HAP-1 (cell line): ENCODE measurements around the gene NIN.
A peak's percentile ranks its signal among the peaks of the same experiment; 100 is the strongest.

Source experiments
- DNase-seq, 2 experiments: peaks; one replicate each; pipeline ENCODE4 v3.0.0-alpha.2; 2016 to 2020; ENCODE audit warnings: low spot score in 2 of 2
- H3K27me3 ChIP-seq: fragments of 250-450 bp; sonication (Bioruptor Pico); 2 replicates; pipeline ENCODE4 v1.5.1; 2020; ENCODE audit warnings: low read depth, mild to moderate bottlenecking, moderate library complexity
- H3K36me3 ChIP-seq: fragments of 250-450 bp; sonication (Bioruptor Pico); replicated peaks from 2 replicates; pipeline ENCODE4 v1.5.1; 2020; ENCODE audit warnings: mild to moderate bottlenecking
- H3K4me1 ChIP-seq: fragments of 250-450 bp; sonication (Bioruptor Pico); 2 replicates; pipeline ENCODE4 v1.5.1; 2020; ENCODE audit warnings: mild to moderate bottlenecking
- H3K4me3 ChIP-seq: fragments of 250-450 bp; sonication (Bioruptor Pico); 2 replicates; pipeline ENCODE4 v1.5.1; 2020; ENCODE audit warnings: mild to moderate bottlenecking, moderate library complexity
- H3K9me3 ChIP-seq: fragments of 250-450 bp; sonication (Bioruptor Pico); 2 replicates; pipeline ENCODE4 v1.5.1; 2020; ENCODE audit warnings: mild to moderate bottlenecking, moderate library complexity
- in situ Hi-C: fragments of 300-500 bp; cut with MboI; formaldehyde crosslinking; loops from 3 replicates; pipeline ENCODE4 v1.14.3; 2020; ENCODE audit warnings: low sequenced_read_pairs, inconsistent platforms, mixed read lengths

The NIN gene, protein sequence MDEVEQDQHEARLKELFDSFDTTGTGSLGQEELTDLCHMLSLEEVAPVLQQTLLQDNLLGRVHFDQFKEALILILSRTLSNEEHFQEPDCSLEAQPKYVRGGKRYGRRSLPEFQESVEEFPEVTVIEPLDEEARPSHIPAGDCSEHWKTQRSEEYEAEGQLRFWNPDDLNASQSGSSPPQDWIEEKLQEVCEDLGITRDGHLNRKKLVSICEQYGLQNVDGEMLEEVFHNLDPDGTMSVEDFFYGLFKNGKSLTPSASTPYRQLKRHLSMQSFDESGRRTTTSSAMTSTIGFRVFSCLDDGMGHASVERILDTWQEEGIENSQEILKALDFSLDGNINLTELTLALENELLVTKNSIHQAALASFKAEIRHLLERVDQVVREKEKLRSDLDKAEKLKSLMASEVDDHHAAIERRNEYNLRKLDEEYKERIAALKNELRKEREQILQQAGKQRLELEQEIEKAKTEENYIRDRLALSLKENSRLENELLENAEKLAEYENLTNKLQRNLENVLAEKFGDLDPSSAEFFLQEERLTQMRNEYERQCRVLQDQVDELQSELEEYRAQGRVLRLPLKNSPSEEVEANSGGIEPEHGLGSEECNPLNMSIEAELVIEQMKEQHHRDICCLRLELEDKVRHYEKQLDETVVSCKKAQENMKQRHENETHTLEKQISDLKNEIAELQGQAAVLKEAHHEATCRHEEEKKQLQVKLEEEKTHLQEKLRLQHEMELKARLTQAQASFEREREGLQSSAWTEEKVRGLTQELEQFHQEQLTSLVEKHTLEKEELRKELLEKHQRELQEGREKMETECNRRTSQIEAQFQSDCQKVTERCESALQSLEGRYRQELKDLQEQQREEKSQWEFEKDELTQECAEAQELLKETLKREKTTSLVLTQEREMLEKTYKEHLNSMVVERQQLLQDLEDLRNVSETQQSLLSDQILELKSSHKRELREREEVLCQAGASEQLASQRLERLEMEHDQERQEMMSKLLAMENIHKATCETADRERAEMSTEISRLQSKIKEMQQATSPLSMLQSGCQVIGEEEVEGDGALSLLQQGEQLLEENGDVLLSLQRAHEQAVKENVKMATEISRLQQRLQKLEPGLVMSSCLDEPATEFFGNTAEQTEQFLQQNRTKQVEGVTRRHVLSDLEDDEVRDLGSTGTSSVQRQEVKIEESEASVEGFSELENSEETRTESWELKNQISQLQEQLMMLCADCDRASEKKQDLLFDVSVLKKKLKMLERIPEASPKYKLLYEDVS (N-terminal part only)

DNA sequence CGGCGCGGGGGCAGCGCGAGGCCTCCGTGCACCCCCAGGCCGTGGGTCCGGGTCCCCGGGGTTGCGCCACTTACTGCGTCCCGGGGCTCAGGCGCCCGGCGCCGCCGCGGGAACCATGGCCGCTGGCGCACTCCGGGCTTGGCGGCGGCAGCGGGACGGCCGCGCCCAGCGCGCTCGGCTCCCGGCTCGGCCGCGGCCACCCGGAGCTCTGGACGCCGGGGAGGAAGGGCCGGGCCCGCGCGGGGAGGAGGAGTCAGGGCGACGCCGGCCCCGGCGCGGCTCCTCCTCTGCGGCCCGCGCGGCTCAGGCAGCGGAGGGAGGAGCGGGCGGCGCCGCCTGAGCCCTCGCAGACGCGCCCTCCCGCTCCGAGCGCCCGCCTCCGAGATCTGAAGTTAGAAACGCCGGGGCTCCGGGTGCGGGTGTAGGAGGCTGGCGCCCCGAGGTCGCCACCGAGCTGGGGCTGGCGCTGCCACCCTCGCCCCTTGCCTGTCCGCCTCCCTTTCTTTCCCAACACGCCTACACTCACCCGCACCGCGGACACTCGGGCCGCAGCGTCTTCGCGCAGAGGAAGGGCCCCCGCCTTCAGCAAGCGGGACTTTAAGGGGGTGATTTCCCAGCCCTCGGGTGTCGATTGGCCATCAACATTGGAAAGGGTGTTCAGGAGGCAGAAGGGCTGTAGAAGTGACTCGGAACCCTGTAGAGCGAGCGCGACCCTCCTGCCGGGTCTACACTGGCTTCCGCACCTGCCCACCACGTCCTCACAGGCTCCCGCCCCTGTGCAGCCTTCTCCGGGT, at the start of gene NIN:
NIN (minus strand) TSS at position 231 of the 794 bp plus-strand sequence. CDS start 9,106 bp downstream, outside the sequence.
- H3K4me3 ChIP-seq: peak within 1 kb of the TSS; percentile 69
- H3K4me1 ChIP-seq: peaks cover 23% of the 10 kb centered on the region
- H3K27me3 ChIP-seq: no peaks in the 10 kb centered on the region
- H3K36me3 ChIP-seq: no peaks in the 10 kb centered on the region
- no peaks in the 10 kb centered on the region for H3K9me3 ChIP-seq
- in situ Hi-C loops: no loop called here
- peak; percentile 77 to 83 for DNase-seq

DNA sequence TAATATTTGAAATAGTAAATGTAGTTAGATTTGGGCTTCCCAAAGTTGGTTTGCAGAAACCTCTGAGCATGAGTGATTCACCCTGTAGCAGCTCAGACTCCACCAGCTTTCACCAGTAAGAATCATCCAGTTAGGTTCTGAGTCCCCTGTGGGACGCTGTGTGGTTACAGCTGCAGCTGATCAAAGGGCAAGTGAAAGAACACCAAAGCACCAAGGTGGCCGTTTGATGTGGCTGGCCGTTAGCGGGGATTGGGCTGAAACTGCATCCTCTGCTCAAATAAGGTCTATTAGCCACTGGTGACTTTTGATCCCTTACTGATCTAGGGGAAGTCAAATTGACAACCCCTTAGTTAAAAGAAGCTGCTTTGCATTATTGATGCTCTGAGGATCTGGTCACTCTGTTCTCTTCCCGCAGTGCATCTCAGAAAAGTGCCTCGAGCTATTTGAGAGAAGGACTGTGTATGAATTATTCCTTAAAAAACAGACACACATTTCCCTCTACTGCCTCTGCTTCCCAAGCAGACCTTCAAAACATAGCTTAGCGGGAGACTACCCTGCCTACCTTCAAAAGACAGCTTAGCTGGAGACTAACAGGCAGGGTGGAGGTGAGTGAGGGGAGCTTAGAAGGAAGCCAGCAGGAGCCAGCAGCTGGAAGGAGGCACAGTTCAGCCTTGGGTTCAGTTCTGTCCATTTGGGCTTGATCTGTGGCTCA, 44.6 kb upstream of the NIN start:
- no peak for DNase-seq
- H3K4me1 ChIP-seq: no peaks in the 10 kb centered on the region; the same call in 1 of the 2 replicates
- no peaks in the 10 kb centered on the region for H3K27me3 ChIP-seq
- H3K9me3 ChIP-seq: no peaks in the 10 kb centered on the region
- H3K4me3 ChIP-seq: no peak overlapping the region
- in situ Hi-C loops: no loop called here
- no peaks in the 10 kb centered on the region for H3K36me3 ChIP-seq

DNA sequence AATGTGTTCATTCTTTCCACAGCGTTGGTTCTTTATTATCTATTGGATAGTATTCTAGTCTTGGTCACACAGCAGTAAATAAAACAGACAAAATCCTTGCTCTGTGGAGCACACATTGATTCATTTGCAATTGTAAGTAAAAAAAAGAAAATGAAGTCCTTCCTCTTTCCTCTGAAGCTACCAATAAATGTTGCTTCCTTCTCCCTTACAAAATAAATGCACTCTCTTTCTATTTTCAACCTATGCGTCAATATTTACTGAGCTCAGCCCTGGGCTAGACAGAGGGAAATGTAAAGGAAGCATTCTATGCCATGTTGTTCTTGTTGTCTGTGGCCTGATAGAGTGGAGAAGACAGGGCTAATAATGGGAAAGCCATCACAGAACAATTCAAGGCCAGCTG, 43.8 kb upstream of the NIN start:
- Histone ChIP-seq H3K4me3 (no peak overlapping the region), H3K27me3 (no peaks in the 10 kb centered on the region), H3K9me3 (no peaks in the 10 kb centered on the region), H3K36me3 (no peaks in the 10 kb centered on the region), H3K4me1 (no peaks in the 10 kb centered on the region; the same call in 1 of the 2 replicates)
- in situ Hi-C loops: no loop called here
- DNase-seq: no peak

DNA sequence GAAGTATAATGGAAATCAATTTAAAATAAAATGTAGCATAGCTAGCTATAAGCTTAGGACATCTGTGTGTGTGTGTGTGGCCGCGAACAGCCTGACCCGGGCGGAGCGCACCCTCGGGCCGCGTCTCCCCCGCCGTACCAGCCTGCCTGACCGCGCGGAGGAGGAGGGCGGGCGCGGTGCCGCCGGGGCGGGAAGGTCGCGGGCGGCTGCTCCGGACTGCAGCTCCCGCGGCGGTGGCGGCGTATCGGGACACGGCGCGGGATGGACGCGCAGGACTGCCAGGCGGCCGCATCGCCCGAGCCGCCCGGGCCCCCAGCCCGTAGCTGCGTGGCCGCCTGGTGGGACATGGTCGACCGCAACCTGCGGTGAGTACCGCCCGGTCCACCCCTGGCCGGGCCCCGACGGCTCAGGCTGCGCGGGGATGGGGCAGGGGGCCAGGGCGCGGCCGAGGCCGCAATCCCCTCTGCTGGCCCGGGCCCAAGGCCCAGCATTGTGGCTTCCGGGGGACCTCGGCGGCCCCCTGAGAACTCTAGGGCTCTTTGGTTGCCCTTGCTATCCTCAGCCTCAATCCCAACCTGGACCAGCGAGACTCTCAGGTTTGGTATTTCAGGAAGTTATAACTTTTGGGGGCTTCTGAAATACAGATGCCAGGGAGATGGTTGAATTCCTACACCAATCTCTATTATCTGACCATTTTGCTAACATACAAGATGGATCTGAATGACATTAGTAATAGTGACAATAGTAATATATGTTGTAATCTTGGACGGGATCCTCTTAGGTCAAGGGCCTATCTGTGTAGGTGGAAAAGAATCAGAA, 41.2 kb upstream of the NIN start, which contains the start of gene ABHD12B:
ABHD12B (plus strand) TSS at position 140 of the 819 bp plus-strand sequence; CDS start at position 262, 122 bp downstream.
- Histone ChIP-seq H3K36me3 (no peaks in the 10 kb centered on the region), H3K9me3 (no peaks in the 10 kb centered on the region), H3K4me3 (no peak within 1 kb of the TSS), H3K4me1 (no peaks in the 10 kb centered on the region), H3K27me3 (no peaks in the 10 kb centered on the region)
- in situ Hi-C loops: no loop called here
- DNase-seq: no peak

DNA sequence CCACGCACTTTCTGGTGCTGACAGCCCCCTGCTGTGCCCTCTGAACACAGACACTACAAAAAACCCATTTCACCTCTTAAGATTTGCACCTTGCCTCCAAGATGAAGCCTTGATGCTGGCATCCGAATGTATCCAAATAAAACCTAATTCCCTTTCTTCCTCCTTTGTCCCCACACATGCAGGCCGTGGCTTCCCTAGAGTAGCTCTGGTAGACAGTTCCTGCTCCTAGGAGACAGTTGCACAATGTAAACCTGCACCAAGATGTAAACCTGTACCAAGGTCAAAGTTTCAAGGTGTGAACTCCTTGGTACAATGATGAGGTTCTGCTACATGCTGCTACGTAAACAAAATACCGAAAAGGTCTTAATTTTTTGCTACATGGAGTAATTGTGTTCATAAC, 40.3 kb upstream of the NIN start:
- no peak for DNase-seq
- no peaks in the 10 kb centered on the region for H3K4me1 ChIP-seq
- no peak overlapping the region for H3K4me3 ChIP-seq
- no peaks in the 10 kb centered on the region for H3K9me3 ChIP-seq
- no peaks in the 10 kb centered on the region for H3K36me3 ChIP-seq
- H3K27me3 ChIP-seq: no peaks in the 10 kb centered on the region
- in situ Hi-C loops: no loop called here

DNA sequence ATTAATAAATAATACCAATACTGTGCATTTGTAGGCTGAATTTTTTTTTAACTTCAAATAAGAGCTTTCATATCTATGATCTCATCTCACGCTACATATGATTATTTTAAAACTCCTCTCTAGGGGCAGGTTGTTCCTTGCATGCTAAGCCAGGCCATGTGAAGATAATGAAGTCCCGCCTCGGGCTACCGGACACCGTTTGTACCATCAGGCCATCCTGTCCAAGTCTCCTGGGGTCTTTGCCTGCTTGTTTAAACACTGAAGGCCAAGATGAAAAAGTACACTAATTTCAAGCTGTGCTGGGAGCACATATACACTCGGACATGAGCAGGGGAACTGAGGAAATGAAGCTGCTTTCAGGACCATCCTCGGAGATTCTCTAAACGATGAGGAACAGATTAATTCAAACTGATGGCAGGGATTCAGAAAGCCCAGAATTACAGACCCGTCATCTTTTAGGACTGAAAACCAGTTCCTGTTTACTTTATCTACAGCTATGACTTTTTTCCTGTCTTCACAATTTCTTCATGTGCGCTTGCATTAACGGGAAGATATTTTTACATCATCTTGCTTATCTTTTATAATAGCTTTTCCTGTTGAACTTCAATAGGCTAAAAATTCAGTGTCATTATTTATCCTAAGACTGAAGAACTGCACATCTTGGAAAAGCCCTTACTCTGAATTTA, 34.6 kb upstream of the NIN start:
- H3K36me3 ChIP-seq: no peaks in the 10 kb centered on the region
- DNase-seq: no peak
- H3K4me1 ChIP-seq: peaks cover 9% of the 10 kb centered on the region
- no peaks in the 10 kb centered on the region for H3K27me3 ChIP-seq
- no peaks in the 10 kb centered on the region for H3K9me3 ChIP-seq
- in situ Hi-C loops: no loop called here
- H3K4me3 ChIP-seq: no peak overlapping the region

DNA sequence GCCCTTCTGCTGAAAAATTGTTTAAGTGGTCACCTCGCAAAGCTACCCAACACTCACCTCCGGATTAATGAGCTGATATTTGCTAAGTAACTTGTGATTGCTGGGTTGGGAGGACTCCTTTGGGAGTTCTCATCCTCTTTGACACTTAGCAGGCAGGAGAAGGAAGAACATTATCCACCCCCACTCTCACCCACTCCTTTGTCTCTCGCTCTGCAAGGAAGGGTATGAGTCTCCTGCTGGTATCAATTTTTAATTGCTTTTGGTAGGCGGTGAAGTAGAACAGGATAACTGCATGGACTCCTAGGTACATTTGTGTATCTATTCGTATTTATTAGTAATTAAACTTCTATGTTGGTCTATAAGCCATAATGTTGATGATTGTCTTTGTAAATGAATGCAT, 34.0 kb upstream of the NIN start:
- in situ Hi-C loops: no loop called here
- Histone ChIP-seq H3K36me3 (no peaks in the 10 kb centered on the region), H3K27me3 (no peaks in the 10 kb centered on the region), H3K9me3 (no peaks in the 10 kb centered on the region), H3K4me1 (peaks cover 13% of the 10 kb centered on the region), H3K4me3 (no peak overlapping the region)
- DNase-seq: no peak

DNA sequence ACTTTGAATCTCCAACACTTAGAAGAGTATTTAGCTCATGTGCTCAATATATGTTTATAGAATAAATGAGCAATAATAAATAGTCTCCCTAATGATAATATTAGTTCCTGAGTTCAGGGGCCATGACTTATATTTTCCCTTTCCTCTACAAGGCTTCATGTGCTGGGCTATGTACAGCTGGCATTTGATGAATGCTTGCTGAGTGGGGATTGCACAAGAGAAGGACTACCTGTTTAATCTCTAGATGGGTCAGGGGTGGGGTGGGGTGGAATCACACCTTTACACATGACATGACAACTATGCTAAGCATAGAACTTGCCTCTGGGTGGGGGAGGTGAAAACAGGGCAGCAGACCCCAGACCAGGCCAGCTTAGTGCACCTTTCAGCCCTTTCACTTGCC, 33.3 kb upstream of the NIN start:
- DNase-seq: no peak
- no peaks in the 10 kb centered on the region for H3K36me3 ChIP-seq
- H3K4me1 ChIP-seq: peaks cover 19% of the 10 kb centered on the region
- H3K4me3 ChIP-seq: no peak overlapping the region
- in situ Hi-C loops: no loop called here
- no peaks in the 10 kb centered on the region for H3K27me3 ChIP-seq
- H3K9me3 ChIP-seq: no peaks in the 10 kb centered on the region

DNA sequence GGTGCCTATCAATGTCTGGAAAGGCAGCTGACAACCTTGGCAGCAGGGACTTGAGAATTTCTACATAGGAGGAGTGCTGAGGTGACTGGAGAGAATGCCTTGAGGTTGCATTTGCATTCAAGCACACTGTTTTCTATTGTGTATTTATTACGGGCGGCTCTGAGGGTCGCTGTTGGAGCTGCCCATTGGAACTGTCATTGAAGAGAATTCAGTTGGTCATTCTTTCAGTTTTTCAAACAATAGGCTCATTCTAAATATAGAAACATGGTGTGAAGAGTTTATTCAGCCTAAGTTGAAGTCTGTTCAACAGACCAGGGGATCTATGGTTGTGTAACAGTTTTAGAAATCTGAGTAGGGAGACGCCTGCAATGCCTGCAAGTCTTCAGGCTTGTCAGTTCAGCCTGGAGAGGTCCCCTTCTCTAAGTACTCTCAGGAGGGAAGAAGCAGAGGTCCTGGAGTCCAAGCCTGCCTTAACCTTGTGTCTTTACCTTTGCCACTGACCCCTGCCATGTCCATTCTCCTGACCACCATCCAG, 31.1 kb upstream of the NIN start:
- Histone ChIP-seq H3K36me3 (no peaks in the 10 kb centered on the region), H3K27me3 (no peaks in the 10 kb centered on the region), H3K4me3 (no peak overlapping the region), H3K4me1 (peaks cover 19% of the 10 kb centered on the region), H3K9me3 (no peaks in the 10 kb centered on the region)
- DNase-seq: peak; percentile 48 to 50
- in situ Hi-C loops: no loop called here

DNA sequence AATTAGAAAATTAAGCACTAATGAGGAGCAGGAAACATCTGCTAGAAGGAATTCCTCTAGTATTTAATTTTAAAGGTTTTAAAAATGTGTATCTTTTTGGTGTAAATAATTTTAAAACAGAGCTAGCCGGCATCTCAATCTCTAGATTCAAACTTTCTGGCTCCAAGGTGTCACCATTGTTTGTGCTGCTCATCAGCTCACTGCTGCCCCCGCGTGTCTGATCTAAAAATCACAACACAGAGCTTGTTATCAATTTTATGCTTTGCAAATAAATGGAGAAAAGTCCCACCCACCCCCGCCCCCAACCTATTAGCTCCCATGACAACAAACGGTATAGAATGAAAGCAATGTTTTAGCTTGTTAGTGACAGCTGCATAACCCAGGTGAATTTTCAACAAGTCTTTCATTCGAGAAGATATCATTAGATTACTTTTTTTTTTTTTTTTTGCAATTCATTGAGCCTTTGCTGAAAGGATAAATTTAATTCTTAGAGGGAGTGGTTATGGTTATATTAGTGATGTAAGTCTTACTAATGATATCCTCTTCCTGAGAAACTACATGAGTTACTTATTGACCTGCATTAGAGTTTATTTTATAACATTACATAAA, 29.6 kb upstream of the NIN start:
- no peaks in the 10 kb centered on the region for H3K27me3 ChIP-seq
- in situ Hi-C loops: no loop called here
- peaks cover 19% of the 10 kb centered on the region for H3K4me1 ChIP-seq
- no peaks in the 10 kb centered on the region for H3K9me3 ChIP-seq
- peak overlapping the region; percentile 13 for H3K4me3 ChIP-seq
- no peaks in the 10 kb centered on the region for H3K36me3 ChIP-seq
- peak; percentile 82 to 95 for DNase-seq

DNA sequence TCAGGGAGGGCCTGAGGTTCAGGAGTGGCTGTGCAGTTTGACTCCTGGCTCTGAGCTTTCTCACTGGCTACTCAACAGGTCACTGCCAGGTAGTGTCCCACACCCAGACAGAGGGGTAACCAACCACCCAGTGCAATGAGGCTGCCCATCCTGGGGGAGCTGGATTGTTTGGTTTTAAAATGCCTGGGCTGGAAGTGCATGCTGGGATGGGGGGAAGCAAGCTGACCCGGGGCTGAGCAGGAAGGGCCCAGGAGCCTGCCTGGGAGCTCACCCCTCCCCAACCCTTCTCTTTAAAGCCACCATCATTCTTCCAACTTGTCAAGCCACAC, 28.3 kb upstream of the NIN start:
- no peaks in the 10 kb centered on the region for H3K9me3 ChIP-seq
- in situ Hi-C loops: no loop called here
- no peaks in the 10 kb centered on the region for H3K27me3 ChIP-seq
- no peak for DNase-seq
- H3K36me3 ChIP-seq: no peaks in the 10 kb centered on the region
- no peak overlapping the region for H3K4me3 ChIP-seq
- peaks cover 19% of the 10 kb centered on the region for H3K4me1 ChIP-seq
